ENCODE measurements around the gene GPD2. TPM values are rescaled to one million over a fixed set of nuclear protein-coding genes. Genes with fewer than 3 reads are reported as not detected.

GPD2 gene
- total and polyA plus RNA-seq, 5 donors, result 6.0 to 22.3 (median 16.0) TPM

DNA sequence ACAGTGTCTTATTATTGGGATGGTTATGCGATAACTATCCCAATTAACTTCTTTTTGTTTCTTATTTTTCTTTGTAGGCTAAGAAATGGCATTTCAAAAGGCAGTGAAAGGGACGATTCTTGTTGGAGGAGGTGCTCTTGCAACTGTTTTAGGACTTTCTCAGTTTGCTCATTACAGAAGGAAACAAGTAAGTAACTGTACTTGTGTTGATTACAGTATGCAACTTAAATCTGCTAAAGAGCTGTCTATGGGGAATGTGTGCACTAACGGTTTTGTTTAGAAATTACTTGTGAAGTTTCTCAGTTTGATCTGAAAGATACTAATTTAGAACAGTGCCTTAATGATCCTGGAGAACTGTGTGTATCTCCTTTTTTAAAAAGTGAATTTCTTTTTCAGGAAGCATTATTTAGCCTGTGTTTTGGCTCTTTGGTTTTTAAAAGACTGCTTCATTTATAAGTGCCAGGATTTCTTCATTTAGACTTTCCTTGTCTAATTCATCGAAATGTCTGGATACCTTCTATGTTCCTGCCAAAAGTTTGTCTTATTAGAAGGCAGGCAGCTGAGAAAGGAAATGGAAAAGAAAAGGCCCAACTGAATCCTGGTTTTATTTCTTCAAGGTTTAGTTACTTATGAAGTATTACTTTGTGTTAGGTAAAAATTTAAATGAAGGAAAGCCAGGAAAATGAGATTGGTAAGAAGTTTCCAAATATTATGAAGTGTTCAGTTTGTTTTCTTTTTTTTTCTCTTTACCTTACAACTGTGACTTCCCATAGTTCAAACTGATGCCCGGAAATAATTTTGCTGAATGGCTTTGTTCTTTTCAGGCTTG, 40.1 kb downstream of the GPD2 start:
- Histone ChIP-seq H3K27me3 (ENCODE audit: control insufficient read depth, insufficient read depth) (no peaks in the 10 kb centered on the region), H3K4me1 (ENCODE audit: control insufficient read depth, insufficient read depth, low read length) (peaks cover 6% of the 10 kb centered on the region), H3K4me3 (ENCODE audit: low read length) (no peak overlapping the region), H3K27ac (ENCODE audit: low read length) (no peak overlapping the region), H3K9me3 (ENCODE audit: control insufficient read depth, low read length) (no peaks in the 10 kb centered on the region)
- intact Hi-C loops (cut with DNase I), result no loop called here
- WGBS, result 63% methylated on average over 5 of the region's 5 CpGs
- no peak for DNase-seq
- ATAC-seq, result no peak

DNA sequence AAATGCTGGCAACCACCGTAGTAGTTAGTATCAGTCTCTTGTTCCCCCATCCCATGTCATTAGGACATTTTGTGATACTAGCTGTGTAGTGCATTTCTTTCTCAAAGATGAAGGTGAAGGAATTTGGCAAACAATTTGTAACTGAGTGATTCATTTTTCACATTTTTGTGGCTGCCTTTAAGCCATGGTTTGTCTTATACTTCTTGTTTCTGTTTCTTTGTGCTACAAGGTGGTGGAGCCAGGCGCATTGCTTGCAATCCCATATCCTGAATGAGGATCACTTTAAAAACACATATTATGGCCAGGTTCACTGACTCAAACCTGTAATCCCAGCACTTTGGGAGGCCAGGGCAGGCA, 40.6 kb downstream of the GPD2 start:
- ATAC-seq (no peak), DNase-seq (no peak)
- H3K9me3 ChIP-seq (ENCODE audit: control insufficient read depth, low read length), result no peaks in the 10 kb centered on the region
- H3K27ac ChIP-seq (ENCODE audit: low read length), result no peak overlapping the region
- 62% methylated on average over 2 of the region's 2 CpGs for WGBS
- H3K4me1 ChIP-seq (ENCODE audit: control insufficient read depth, insufficient read depth, low read length), result peaks cover 6% of the 10 kb centered on the region
- intact Hi-C loops (cut with DNase I), result no loop called here
- H3K4me3 ChIP-seq (ENCODE audit: low read length), result no peak overlapping the region
- H3K27me3 ChIP-seq (ENCODE audit: control insufficient read depth, insufficient read depth), result no peaks in the 10 kb centered on the region

DNA sequence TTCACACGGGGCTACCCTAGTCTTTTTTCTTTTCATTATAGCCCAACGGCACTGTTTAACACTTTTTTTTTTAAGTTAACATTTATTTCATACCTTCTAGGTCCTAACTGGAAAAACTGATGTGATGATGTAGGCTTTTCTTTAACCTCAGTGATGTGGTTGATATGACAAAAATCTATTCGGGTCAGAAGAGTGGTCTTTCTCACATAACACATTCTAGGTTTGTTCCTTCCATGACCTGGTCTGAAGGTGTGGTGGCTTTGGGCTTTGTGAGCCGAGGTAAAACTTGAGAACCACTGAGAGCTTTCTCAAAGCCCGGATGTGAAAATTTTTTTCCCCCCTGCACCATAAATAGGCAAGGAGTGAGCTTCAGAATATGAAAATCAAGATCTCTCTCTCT, 44.2 kb downstream of the GPD2 start:
- no peaks in the 10 kb centered on the region for H3K9me3 ChIP-seq (ENCODE audit: control insufficient read depth, low read length)
- intact Hi-C loops (cut with DNase I), result no loop called here
- no peak overlapping the region for H3K27ac ChIP-seq (ENCODE audit: low read length)
- no peak for ATAC-seq
- no peaks in the 10 kb centered on the region for H3K27me3 ChIP-seq (ENCODE audit: control insufficient read depth, insufficient read depth)
- H3K4me3 ChIP-seq (ENCODE audit: low read length), result no peak overlapping the region
- DNase-seq, result no peak
- H3K4me1 ChIP-seq (ENCODE audit: control insufficient read depth, insufficient read depth, low read length), result peaks cover 3% of the 10 kb centered on the region
- WGBS, result 92% methylated on average over 5 of the region's 5 CpGs

DNA sequence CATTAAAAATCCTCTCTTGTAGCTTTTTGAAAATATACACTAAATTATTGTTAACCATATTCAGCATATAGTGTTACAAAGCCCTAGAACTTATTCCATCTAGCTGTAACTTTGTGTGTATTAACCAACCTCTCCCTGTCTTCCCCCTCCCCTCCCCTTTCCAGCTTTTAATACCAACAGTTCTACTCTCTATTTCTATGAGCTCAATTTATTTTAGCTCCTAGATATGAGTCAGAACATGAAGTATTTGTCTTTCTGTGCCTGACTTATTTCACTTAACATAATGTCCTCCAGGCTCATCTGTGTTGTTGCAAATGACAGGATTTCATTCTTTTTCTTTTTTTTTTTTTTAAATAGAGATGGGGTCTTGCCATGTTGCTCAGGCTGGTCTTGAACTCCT, 45.1 kb downstream of the GPD2 start:
- Histone ChIP-seq H3K27ac (ENCODE audit: low read length) (no peak overlapping the region), H3K4me1 (ENCODE audit: control insufficient read depth, insufficient read depth, low read length) (peaks cover 3% of the 10 kb centered on the region), H3K4me3 (ENCODE audit: low read length) (no peak overlapping the region), H3K27me3 (ENCODE audit: control insufficient read depth, insufficient read depth) (no peaks in the 10 kb centered on the region), H3K9me3 (ENCODE audit: control insufficient read depth, low read length) (no peaks in the 10 kb centered on the region)
- intact Hi-C loops (cut with DNase I), result no loop called here
- no peak for ATAC-seq
- DNase-seq, result no peak

DNA sequence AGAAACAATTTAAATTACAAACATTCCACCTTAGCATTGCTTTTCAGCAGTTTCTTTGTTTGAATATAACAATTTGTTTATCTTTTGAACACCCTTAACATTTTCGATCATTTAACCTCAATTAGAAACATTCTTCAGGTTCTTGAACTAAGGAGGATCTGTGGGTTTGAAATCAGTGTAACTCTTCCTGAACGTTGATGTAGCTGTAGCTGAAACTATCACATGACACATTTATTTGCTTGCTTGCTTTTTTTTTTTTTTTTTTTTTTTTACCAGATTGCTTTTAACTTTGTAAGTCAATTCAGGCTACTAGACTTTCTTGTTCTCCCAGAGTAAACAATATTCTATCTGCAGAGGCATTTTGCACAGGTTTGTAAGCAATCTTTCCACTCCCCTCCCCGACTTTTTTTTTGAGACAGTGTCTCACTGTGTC, 47.6 kb downstream of the GPD2 start:
- intact Hi-C loops (cut with DNase I), result no loop called here
- 68% methylated on average over 3 of the region's 3 CpGs for WGBS
- no peak for DNase-seq

DNA sequence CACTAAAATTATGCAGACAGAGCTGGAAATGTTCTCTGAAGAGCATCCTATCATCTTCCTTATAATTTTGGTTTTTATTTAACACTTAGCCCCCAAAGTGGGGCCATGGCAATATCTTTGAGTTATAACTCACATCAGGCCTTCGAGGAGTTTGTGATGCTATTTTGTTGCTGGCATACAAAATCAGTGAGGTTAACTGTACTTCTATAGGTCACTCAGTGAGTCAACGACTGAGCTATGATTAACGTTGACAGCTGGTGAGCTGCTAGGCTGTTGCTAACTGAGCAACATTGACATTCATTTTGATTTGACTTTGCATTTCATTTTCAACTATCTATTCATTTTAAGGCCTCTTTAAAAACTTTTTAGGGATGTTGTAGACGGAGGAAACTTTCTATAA, 50.0 kb downstream of the GPD2 start:
- Histone ChIP-seq H3K9me3 (ENCODE audit: control insufficient read depth, low read length) (no peaks in the 10 kb centered on the region), H3K27ac (ENCODE audit: low read length) (no peak overlapping the region), H3K4me1 (ENCODE audit: control insufficient read depth, insufficient read depth, low read length) (no peaks in the 10 kb centered on the region), H3K27me3 (ENCODE audit: control insufficient read depth, insufficient read depth) (no peaks in the 10 kb centered on the region), H3K4me3 (ENCODE audit: low read length) (no peak overlapping the region)
- intact Hi-C loops (cut with DNase I), result no loop called here
- ATAC-seq, result no peak
- DNase-seq, result no peak
- WGBS, result 59% methylated on average over 4 of the region's 4 CpGs

More for the DNA sequence above, 47.6 kb downstream of the GPD2 start:
- Histone ChIP-seq H3K27me3 (ENCODE audit: control insufficient read depth, insufficient read depth) (no peaks in the 10 kb centered on the region), H3K9me3 (ENCODE audit: control insufficient read depth, low read length) (no peaks in the 10 kb centered on the region), H3K4me3 (ENCODE audit: low read length) (no peak overlapping the region), H3K4me1 (ENCODE audit: control insufficient read depth, insufficient read depth, low read length) (no peaks in the 10 kb centered on the region), H3K27ac (ENCODE audit: low read length) (no peak overlapping the region)
- ATAC-seq, result no peak

DNA sequence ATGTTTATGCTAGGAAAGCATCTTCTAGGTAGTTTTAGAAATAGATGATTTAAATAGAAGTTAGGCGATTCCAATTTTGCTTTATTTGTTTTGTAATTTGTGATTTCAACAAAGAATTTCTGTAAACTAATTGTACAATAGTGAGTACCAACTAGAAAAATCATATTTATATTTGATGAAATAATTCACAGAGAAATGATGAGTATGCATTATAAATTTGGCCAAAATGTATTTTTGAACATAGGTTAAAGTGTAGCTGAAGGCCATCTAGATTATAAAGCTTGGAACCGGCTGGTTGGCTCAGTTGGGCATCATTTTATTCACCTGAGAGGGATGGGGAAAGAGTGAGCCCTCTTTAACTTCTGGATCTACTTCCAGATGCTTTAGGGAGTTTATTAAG, 50.4 kb downstream of the GPD2 start:
- Histone ChIP-seq H3K9me3 (ENCODE audit: control insufficient read depth, low read length) (no peaks in the 10 kb centered on the region), H3K4me1 (ENCODE audit: control insufficient read depth, insufficient read depth, low read length) (no peaks in the 10 kb centered on the region), H3K27me3 (ENCODE audit: control insufficient read depth, insufficient read depth) (no peaks in the 10 kb centered on the region), H3K4me3 (ENCODE audit: low read length) (no peak overlapping the region), H3K27ac (ENCODE audit: low read length) (no peak overlapping the region)
- no peak for DNase-seq
- intact Hi-C loops (cut with DNase I), result no loop called here
- no peak for ATAC-seq
- 96% methylated on average over 2 of the region's 2 CpGs for WGBS

DNA sequence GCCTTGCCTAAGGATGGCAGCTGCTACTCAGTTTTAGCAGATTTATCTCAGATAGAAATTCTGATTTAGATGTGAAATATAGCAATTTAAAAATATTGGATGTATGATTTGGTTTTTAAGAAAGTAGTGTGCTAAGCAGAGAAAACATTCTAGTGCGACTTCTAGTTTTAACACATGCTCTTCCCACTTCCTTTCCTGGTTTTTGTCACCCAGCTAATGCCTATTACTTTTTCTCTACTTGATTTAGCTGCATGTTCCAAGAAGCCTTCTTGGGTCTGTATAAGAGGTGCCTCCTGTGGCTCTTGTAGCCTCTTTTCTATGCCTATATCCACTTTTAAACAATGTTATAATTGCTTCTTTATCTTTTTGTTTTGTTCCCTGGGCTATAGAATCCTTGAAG, 53.0 kb downstream of the GPD2 start:
- no peak for DNase-seq
- no peak overlapping the region for H3K4me3 ChIP-seq (ENCODE audit: low read length)
- no peak for ATAC-seq
- H3K27ac ChIP-seq (ENCODE audit: low read length), result no peak overlapping the region
- no peaks in the 10 kb centered on the region for H3K4me1 ChIP-seq (ENCODE audit: control insufficient read depth, insufficient read depth, low read length)
- intact Hi-C loops (cut with DNase I), result no loop called here
- 95% methylated on average over 1 of the region's 1 CpG for WGBS
- H3K9me3 ChIP-seq (ENCODE audit: control insufficient read depth, low read length), result no peaks in the 10 kb centered on the region
- no peaks in the 10 kb centered on the region for H3K27me3 ChIP-seq (ENCODE audit: control insufficient read depth, insufficient read depth)

DNA sequence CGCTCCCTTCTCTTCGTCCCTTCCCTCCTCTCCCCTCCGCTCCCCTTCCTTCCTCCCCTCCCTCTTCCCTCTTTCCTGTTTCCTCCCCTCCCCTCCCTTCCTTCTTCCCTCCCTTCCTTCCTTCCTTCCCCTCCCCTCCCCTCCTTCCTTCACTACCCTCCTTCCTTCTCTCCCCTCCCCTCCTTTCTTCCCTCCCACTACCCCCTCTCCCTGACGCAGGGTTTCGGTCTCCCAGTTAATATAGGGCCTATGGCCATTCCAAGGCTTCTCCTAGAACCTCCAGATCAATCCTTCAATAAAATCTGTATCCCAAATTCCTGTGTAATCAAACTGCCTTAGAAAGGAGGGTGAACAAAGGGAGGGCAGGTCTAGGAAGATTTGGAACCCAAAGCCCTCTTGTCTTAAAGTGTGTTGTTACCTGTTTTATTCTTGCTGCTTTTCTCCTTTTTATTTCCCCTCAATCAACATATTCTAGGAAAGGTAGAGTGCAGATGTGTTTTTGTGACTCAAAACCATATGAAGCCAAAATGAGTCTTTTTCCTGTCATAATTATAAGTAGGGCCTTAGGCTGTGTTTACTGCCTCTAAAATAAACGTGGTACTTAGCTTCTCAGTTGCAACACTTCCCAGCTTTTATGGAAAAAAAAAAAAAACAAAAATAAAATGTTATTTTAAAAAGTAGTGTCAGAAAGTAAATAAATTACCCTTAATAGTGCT, 53.7 kb downstream of the GPD2 start:
- Histone ChIP-seq H3K27me3 (ENCODE audit: control insufficient read depth, insufficient read depth) (no peaks in the 10 kb centered on the region), H3K27ac (ENCODE audit: low read length) (no peak overlapping the region), H3K4me3 (ENCODE audit: low read length) (no peak overlapping the region), H3K9me3 (ENCODE audit: control insufficient read depth, low read length) (no peaks in the 10 kb centered on the region), H3K4me1 (ENCODE audit: control insufficient read depth, insufficient read depth, low read length) (no peaks in the 10 kb centered on the region)
- no peak for ATAC-seq
- DNase-seq, result no peak
- intact Hi-C loops (cut with DNase I), result loop anchor here in 1 of 4 donors (10.0 kb wide), 1 partner anchor 55 kb away; the partner anchor contains the start of gene GPD2
- WGBS, result 67% methylated on average over 6 of the region's 6 CpGs

DNA sequence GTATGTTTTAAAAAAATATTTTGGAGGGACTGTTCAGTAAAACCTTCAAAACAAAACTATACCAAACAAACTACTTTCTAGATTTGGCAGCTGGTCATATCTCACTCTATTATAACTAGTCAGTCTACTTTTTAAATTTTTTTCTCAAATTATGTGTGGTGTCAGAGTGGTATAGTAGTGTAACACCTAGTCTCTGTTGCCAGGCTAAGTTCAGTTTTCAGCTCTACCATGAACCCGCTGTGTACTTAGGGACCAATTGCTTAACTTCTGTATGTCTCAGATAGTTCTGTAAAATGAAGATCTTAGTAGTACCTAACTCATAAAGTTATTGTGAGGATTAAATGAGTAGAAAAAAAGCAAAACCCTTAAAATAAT, 54.3 kb downstream of the GPD2 start:
- no peak overlapping the region for H3K4me3 ChIP-seq (ENCODE audit: low read length)
- no peak for ATAC-seq
- 99% methylated on average over 1 of the region's 1 CpG for WGBS

DNA sequence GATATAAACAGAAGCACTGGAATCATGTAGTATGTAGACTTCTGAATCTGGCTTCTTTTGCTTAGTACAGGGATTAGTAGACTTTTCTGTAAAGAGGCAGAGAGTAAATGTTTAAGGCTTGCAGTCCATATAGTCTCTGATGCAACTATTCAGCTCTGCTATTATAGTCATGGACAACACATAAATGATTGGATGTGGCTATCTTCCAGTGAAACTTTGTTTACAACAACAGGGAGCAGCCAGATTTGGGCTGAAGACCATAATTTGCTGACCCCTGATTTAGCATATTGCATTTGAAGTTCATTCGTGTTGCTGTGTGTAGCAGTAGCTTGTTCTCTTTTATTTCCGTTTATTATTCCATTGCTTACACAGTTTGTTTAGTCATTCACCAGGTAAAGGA, 55.0 kb downstream of the GPD2 start:
- no peaks in the 10 kb centered on the region for H3K27me3 ChIP-seq (ENCODE audit: control insufficient read depth, insufficient read depth)
- intact Hi-C loops (cut with DNase I), result loop anchor here in 1 of 4 donors (10.0 kb wide), 1 partner anchor 56 kb away; the partner anchor contains the start of gene GPD2
- no peak overlapping the region for H3K4me3 ChIP-seq (ENCODE audit: low read length)
- WGBS, result 92% methylated on average over 2 of the region's 2 CpGs
- no peak overlapping the region for H3K27ac ChIP-seq (ENCODE audit: low read length)
- no peaks in the 10 kb centered on the region for H3K4me1 ChIP-seq (ENCODE audit: control insufficient read depth, insufficient read depth, low read length)
- ATAC-seq (no peak), DNase-seq (no peak)
- H3K9me3 ChIP-seq (ENCODE audit: control insufficient read depth, low read length), result no peaks in the 10 kb centered on the region

More for the DNA sequence above, 54.3 kb downstream of the GPD2 start:
- intact Hi-C loops (cut with DNase I), result loop anchor here in 1 of 4 donors (10.0 kb wide), 1 partner anchor 56 kb away; the partner anchor contains the start of gene GPD2
- Histone ChIP-seq H3K27me3 (ENCODE audit: control insufficient read depth, insufficient read depth) (no peaks in the 10 kb centered on the region), H3K4me1 (ENCODE audit: control insufficient read depth, insufficient read depth, low read length) (no peaks in the 10 kb centered on the region), H3K9me3 (ENCODE audit: control insufficient read depth, low read length) (no peaks in the 10 kb centered on the region), H3K27ac (ENCODE audit: low read length) (no peak overlapping the region)
- DNase-seq, result no peak

All from right cardiac atrium (tissue), 5 donors.